K562 (cell line): Measurements from ENCODE around the gene MITF. TPM values are rescaled to one million over a fixed set of nuclear protein-coding genes. Genes with fewer than 3 reads are reported as not detected.

Source experiments
- BRD4 ChIP-seq: fragments of 200-600 bp; sonication (generic); IDR thresholded peaks from 2 replicates; pipeline ENCODE4 v1.6.1; 2017; ENCODE audit warnings: inconsistent platforms
- C11orf30 ChIP-seq: fragments of 450-650 bp; IDR thresholded peaks from 2 replicates; pipeline ENCODE4 v1.6.1; 2016; ENCODE audit warnings: low read depth, mild to moderate bottlenecking
- CBX1 ChIP-seq: sonication (generic); IDR thresholded peaks from 2 replicates; pipeline ENCODE4 v1.6.1; 2016; ENCODE audit warnings: antibody characterized with exemption, low read depth, mild to moderate bottlenecking
- CHCHD3 ChIP-seq: fragments of 250-450 bp; sonication (Bioruptor Pico); IDR thresholded peaks from 2 replicates; pipeline ENCODE4 v2.1.2; 2022; ENCODE audit warnings: mild to moderate bottlenecking
- COPS2 ChIP-seq: fragments of 450-650 bp; conservative IDR thresholded peaks from 2 replicates; pipeline ENCODE4 v1.6.1; 2016; ENCODE audit warnings: mild to moderate bottlenecking, moderate library complexity
- CREBBP ChIP-seq: IDR thresholded peaks from one replicate; pipeline ENCODE4 v1.6.1; 2012; ENCODE audit warnings: low read depth, mild to moderate bottlenecking, control low read depth, inconsistent platforms, low read length
- FOXP1 ChIP-seq: sonication (generic); formaldehyde crosslinking; IDR thresholded peaks from 2 replicates; pipeline ENCODE4 v1.8.0; 2022; ENCODE audit warnings: mild to moderate bottlenecking, missing genetic modification reagents
- HEY1 ChIP-seq: fragments of 250-450 bp; sonication (Bioruptor Pico); IDR thresholded peaks from 2 replicates; pipeline ENCODE4 v1.5.0; 2020; ENCODE audit warnings: mild to moderate bottlenecking, moderate library complexity, borderline replicate concordance
- HMG20A ChIP-seq: fragments of 450-650 bp; formaldehyde crosslinking; conservative IDR thresholded peaks from 2 replicates; pipeline ENCODE4 v1.4.0; 2020; ENCODE audit warnings: mild to moderate bottlenecking, mixed read lengths
- RBM25 ChIP-seq: fragments of 200-400 bp; formaldehyde crosslinking; IDR thresholded peaks from 2 replicates; pipeline ENCODE4 v1.6.1; 2018; ENCODE audit warnings: low read length, low read depth, moderate library complexity; ENCODE audit not compliant: severe bottlenecking
- RHOXF2B ChIP-seq: fragments of 250-450 bp; sonication (Bioruptor Pico); conservative IDR thresholded peaks from 2 replicates; pipeline ENCODE4 v1.5.1; 2021
- SIRT6 ChIP-seq: IDR thresholded peaks from one replicate; pipeline ENCODE4 v1.6.1; 2012; ENCODE audit warnings: low read depth, mild to moderate bottlenecking, control low read depth, inconsistent platforms, low read length, moderate library complexity
- SMC3 ChIP-seq: conservative IDR thresholded peaks from 2 replicates; pipeline ENCODE4 v1.6.1; 2011; ENCODE audit warnings: low read depth, low read length, improper control_type of control experiment; ENCODE audit not compliant: insufficient read depth
- TAL1 ChIP-seq: fragments of 450-650 bp; IDR thresholded peaks from 2 replicates; pipeline ENCODE4 v1.6.1; 2016; ENCODE audit warnings: mild to moderate bottlenecking
- TSC22D4 ChIP-seq: fragments of 450-650 bp; IDR thresholded peaks from 2 replicates; pipeline ENCODE4 v1.6.1; 2016; ENCODE audit warnings: missing genetic modification characterization, missing biosample characterization, control low read depth
- ZBTB1 ChIP-seq: sonication (generic); formaldehyde crosslinking; IDR thresholded peaks from 2 replicates; pipeline ENCODE4 v1.8.1; 2023; ENCODE audit warnings: missing genetic modification reagents, low read depth, mild to moderate bottlenecking, borderline replicate concordance
- ZNF184 ChIP-seq: sonication (generic); formaldehyde crosslinking; IDR thresholded peaks from 2 replicates; pipeline ENCODE4 v1.5.0; 2020; ENCODE audit warnings: missing genetic modification reagents
- ZNF232 ChIP-seq: sonication (generic); formaldehyde crosslinking; IDR thresholded peaks from 2 replicates; pipeline ENCODE4 v1.8.0; 2022; ENCODE audit warnings: mild to moderate bottlenecking, missing genetic modification reagents
- ZNF511 ChIP-seq: sonication (generic); formaldehyde crosslinking; IDR thresholded peaks from 2 replicates; pipeline ENCODE4 v1.8.0; 2022; ENCODE audit warnings: mild to moderate bottlenecking, missing genetic modification reagents
- ZNF609 ChIP-seq: sonication (generic); formaldehyde crosslinking; IDR thresholded peaks from 2 replicates; pipeline ENCODE4 v1.8.1; 2023; ENCODE audit warnings: missing genetic modification reagents, mild to moderate bottlenecking, borderline replicate concordance
- polyA plus RNA-seq, 8 experiments: library from polyadenylated mRNA; depleted of rRNA in 4 of 8; stranded (reverse) in 5 of 8; unstranded in 3 of 8; fragments of >200 nt; fragmentation: Nextera tagmentation in 2 of 8; fragmentation: Illumina TruSeq in 1 of 8; extraction: Ambion mirVana in 2 of 8; extraction: Trizol in 1 of 8; gene quantifications; 2 replicates each; pipeline versions ENCODE4 v1.2.1 to v1.2.3, GENCODE V29; 2011 to 2014; ENCODE audit warnings: inconsistent platforms in 1 of 8, missing spikeins in 1 of 8
- total RNA-seq, 7 experiments: library from RNA; depleted of rRNA in 6 of 7; stranded (reverse); fragments of >200 nt in 6 of 7; fragmentation: Illumina TruSeq in 2 of 7; extraction: Trizol in 2 of 7; gene quantifications; 2 replicates each; pipeline versions ENCODE4 v1.2.1 to v1.2.3, GENCODE V29; 2011 to 2021; ENCODE audit warnings: low replicate concordance in 1 of 7
- TF ChIP-seq, protein P1 (sequence below): fragments of 250-450 bp; sonication (Bioruptor Pico); IDR thresholded peaks from 2 replicates; pipeline ENCODE4 v1.5.0; 2020; ENCODE audit warnings: mild to moderate bottlenecking, borderline replicate concordance

Gene MITF
- total and polyA plus RNA-seq, 9 of the 15 experiments (the other 6 are each of a cell fraction or from before 2014, with no cell fraction given) = 5.6 to 14.9 (median 11.1) TPM

- TF ChIP-seq ZBTB1 (CRISPR knock-in tag) = no peak
- TF ChIP-seq, protein P1, sequence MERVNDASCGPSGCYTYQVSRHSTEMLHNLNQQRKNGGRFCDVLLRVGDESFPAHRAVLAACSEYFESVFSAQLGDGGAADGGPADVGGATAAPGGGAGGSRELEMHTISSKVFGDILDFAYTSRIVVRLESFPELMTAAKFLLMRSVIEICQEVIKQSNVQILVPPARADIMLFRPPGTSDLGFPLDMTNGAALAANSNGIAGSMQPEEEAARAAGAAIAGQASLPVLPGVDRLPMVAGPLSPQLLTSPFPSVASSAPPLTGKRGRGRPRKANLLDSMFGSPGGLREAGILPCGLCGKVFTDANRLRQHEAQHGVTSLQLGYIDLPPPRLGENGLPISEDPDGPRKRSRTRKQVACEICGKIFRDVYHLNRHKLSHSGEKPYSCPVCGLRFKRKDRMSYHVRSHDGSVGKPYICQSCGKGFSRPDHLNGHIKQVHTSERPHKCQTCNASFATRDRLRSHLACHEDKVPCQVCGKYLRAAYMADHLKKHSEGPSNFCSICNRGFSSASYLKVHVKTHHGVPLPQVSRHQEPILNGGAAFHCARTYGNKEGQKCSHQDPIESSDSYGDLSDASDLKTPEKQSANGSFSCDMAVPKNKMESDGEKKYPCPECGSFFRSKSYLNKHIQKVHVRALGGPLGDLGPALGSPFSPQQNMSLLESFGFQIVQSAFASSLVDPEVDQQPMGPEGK = no peak
- TF ChIP-seq C11orf30 = no peak
- TF ChIP-seq RBM25 = no peak
- TF ChIP-seq COPS2 = no peak
- peak; percentile 58; the same call in 1 of the 2 replicates for TF ChIP-seq ZNF511 (CRISPR knock-in tag)
- peak; percentile 86; the same call in 1 of the 2 replicates for TF ChIP-seq CBX1
- TF ChIP-seq HEY1 (CRISPR knock-in tag) = no peak
- TF ChIP-seq BRD4 = no peak
- TF ChIP-seq ZNF232 (CRISPR knock-in tag) = no peak
- TF ChIP-seq TSC22D4 (tag) = no peak
- no peak for TF ChIP-seq RHOXF2B (CRISPR knock-in tag)
- no peak for TF ChIP-seq SMC3
- no peak for TF ChIP-seq CHCHD3 (CRISPR knock-in tag)
- no peak for TF ChIP-seq ZNF184 (CRISPR knock-in tag)
- no peak for TF ChIP-seq CREBBP
- 0 out of 2 replicates have a peak, but pooled peaks have one; percentile 68 for TF ChIP-seq FOXP1 (CRISPR knock-in tag)
- TF ChIP-seq ZNF609 (CRISPR knock-in tag) = no peak
- TF ChIP-seq TAL1 = no peak
- no peak for TF ChIP-seq SIRT6
- TF ChIP-seq HMG20A = no peak
These were observed 260.1 kb downstream of the MITF start, which contains the start of gene SAMMSON (continued) for GRCh38 chr3:69999140-70000027.
